Hepatocyte (in vitro differentiated cells): Measurements from ENCODE around the gene DMBX1.

ENCODE experiments used
- EZH2 ChIP-seq: fragments of 200-600 bp; sonication (generic); IDR thresholded peaks from 2 replicates; pipeline ENCODE4 v1.6.1; 2016; ENCODE audit warnings: antibody characterized with exemption, mild to moderate bottlenecking, borderline replicate concordance
- EZH2phosphoT487 ChIP-seq: fragments of 200-600 bp; sonication (generic); IDR thresholded peaks from one replicate; pipeline ENCODE4 v1.6.1; 2018; ENCODE audit warnings: antibody characterized with exemption, mild to moderate bottlenecking, low read depth, moderate library complexity; ENCODE audit not compliant: unreplicated experiment, severe bottlenecking
- TF ChIP-seq, protein P1 (sequence below): fragments of 200-600 bp; sonication (generic); IDR thresholded peaks from 2 replicates; pipeline ENCODE4 v1.5.1; 2016; ENCODE audit warnings: antibody characterized with exemption, mild to moderate bottlenecking; ENCODE audit not compliant: poor library complexity

DNA sequence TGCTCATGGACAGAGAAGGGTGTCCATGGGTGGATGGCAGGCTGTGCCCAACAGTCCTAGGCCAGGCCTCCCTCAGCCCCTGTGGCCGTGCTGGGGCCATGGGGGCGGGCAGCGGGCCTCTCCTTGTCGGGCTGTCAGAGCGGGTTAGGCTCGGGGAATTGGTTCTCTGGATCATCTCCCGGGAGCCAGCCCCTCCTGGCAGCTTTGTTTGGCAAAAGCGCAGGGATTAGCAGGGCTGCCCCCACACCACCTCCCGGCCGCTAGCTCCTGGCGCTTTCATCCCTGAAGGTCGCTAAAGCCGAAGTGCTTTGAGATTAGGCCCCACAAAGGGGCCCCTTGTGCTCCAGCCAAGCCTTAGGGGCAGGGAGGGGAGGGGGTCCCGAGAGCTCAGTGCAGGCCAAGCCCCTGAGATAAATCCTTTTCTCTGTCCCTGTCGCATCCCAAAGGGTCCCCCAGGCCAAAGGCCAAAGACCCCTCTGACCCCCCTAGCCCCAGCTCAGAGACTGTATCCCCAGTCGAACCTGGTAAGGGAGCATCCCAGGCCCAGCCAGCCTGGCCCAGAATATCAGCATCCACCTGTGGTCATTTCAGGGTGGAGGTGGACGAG lies 9.8 kb upstream of the DMBX1 start:
- TF ChIP-seq, protein P1, sequence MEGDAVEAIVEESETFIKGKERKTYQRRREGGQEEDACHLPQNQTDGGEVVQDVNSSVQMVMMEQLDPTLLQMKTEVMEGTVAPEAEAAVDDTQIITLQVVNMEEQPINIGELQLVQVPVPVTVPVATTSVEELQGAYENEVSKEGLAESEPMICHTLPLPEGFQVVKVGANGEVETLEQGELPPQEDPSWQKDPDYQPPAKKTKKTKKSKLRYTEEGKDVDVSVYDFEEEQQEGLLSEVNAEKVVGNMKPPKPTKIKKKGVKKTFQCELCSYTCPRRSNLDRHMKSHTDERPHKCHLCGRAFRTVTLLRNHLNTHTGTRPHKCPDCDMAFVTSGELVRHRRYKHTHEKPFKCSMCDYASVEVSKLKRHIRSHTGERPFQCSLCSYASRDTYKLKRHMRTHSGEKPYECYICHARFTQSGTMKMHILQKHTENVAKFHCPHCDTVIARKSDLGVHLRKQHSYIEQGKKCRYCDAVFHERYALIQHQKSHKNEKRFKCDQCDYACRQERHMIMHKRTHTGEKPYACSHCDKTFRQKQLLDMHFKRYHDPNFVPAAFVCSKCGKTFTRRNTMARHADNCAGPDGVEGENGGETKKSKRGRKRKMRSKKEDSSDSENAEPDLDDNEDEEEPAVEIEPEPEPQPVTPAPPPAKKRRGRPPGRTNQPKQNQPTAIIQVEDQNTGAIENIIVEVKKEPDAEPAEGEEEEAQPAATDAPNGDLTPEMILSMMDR, result no peak
- TF ChIP-seq EZH2phosphoT487 (no peak), EZH2 (no peak)
